T-helper 2 cell treated with Interferon-gamma antibody and Interleukin-4, amounts not matched to agents 100 ng/mL and 5 ng/mL, for 36 hours (primary cell): ENCODE measurements around the gene RBSN. TPM values are rescaled to one million over a fixed set of nuclear protein-coding genes. Genes with fewer than 3 reads are reported as not detected.

Experiments used
- intact Hi-C: fragments of 100-400 bp; cut with micrococcal nuclease; formaldehyde crosslinking; loops from one replicate; pipeline ENCODE4 v1.15.1; 2023
- total RNA-seq: library from RNA; stranded (reverse); gene quantifications from 2 replicates; pipeline ENCODE4 v1.2.3, GENCODE V29; 2022

RBSN gene
- total RNA-seq, 1 donor from 2014 or later, result 19.1 TPM

DNA sequence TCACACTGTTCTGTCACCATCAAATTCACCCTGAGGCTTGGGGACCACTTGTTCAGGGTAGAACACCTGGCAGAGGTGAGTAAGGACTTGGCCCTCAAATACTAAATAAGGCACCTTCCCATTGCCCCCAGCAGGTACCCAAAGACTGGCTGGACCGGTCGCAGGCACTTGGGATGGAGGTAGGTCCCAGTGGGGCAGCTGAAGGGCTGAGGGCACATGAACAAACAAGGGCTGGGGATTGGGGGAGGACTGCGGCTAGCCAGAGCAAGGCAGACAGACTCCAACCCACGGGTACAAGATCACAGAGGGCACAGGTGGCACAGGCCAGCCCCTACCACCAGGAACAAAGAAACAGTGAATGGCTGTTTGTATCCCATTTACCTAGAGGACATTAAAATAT, 35.7 kb downstream of the RBSN start:
- intact Hi-C loops, result no loop called here

DNA sequence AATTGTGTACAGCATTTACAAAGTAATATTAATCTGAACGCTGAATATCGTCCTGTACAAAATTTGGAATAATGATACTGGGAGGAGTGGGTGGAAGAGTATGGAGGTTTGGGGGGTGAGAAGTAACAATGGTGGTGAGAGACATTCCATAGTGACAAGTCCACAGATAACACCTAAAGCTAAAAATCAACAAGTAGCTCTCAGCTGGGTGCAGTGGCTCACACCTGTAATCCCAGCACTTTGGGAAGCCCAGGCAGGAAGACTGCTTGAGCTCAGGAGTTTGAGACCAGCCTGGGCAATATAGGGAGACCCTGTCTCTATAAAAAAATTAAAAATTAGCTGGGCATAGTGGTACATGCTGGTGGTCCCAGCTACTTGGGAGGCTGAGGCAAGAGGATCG, 38.9 kb downstream of the RBSN start:
- intact Hi-C loops, result no loop called here

DNA sequence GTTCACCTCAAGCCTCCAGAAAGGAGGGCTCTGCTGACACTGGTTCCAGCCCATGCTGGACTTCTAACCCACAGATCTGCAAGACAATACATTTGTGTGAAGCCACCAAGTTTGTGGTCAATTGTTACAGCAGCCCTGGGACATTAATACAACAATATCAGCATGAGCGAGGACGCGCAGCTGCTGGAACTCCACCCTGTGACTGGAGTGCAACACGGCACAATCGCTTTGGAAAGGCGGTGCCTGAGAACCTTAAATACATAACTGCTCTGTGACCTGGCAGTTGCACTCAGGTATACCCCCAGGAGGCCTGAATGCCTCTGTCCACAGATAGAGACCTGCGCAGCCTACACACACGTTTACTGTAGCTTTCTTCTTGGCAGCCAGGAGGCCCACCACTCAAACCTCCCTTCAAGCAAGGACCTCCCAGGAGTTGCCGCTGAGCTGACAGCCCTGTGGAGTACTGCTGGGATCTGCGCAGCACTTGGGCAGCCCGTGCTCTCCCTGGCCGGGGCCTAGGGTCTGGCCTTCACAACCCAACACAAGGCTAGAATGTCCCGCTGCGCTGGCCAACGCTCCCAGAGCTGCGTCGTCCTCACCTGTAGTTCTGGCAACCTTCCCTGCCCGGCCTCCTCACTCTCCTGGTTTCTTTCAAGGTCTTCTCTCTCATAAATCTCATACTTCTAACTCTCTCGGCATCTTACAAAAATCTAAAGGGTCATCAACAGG, 42.1 kb downstream of the RBSN start:
- intact Hi-C loops, result no loop called here

DNA sequence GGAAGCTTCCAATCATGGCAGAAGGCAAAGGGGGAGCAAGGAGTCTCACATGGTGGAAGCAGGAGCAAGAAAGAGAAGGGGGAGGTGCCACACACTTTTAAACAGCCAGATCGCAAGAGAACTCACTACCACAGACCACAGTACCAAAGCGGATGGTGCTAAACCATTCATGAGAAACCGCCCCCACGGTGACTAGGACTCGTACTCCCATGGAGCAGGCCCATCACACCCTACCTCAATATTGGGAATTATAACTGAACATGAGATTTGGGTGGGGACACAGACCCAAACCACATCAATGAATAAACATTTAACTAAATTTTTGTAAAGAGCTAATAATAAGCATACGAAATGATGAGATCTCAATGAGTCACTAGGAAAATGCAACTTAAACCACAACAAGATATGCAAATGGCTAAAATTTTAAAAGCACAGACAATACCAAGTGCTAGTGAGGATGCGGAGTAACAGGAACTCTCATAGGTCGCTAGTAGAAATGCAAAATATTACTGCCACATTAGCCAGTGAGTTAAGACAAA, 43.9 kb downstream of the RBSN start:
- intact Hi-C loops, result loop anchor here (1.0 kb wide), 1 partner anchor 10 kb away; the partner anchor contains the start of gene MRPS25

GRCh38 chr3:15053541-15053940, 45.4 kb downstream of the RBSN start:
- intact Hi-C loops, result no loop called here

DNA sequence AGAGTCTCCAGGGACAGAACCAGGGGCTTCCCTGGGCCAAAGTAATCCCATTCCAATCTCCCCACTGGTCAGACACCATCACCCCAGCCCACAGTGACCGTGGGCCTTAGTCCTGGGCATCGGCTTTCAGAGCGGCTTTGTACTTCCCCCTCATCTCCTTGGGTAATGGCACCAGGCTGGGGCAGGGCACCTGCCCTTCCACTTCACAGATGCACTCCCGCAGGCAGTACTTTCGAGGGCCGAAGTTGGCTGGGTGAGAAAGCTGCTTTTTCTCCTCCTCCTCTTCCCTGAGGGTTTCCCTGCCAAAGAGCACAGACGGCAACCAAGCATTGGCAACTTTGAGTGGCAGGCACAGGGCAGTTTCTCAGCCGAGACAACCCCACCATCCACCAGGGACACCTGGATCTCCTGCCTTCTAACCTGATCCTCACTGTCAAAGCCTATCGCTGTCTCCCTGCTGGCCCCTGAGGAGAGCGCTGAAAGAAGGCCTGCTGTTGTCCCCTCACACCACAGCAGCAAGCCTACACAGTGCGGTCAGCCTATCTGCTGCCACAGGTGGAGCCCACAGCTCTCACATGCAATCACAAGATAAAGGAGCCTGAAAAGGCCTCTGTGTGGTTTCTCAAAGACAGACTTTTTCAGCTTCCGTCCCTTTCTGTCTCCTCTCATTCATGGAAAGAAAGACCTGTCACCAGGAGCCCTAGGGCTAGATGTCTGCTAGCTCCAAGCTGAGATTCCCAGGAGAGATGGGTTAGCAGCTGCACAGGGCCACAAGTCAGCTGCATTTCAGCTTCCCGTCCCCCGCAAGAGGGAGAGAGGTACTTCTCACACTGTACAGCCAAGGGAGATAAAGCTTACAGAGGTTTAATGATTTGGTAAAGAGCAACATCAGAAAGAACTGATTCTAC, 46.4 kb downstream of the RBSN start:
- intact Hi-C loops, result no loop called here

DNA sequence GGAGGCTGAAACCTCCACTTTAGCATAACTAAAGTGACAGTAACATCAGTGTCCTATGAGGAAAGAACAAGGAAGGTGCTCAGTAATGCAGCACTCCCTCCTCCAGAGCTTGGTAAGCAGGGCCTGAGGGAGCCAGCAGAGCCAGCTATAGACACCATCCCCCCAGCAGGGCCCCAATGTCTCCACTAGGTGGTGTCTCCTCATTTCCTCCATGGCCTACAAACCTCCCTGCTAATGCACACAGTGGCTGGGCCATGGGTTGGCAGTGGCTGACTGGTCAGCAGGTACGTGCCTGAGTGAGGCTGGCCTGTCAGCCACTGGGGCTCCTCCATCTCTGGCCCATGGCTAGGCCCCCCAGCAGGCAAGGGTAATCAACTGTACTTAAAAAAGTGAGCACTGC, 47.4 kb downstream of the RBSN start:
- intact Hi-C loops, result loop anchor here (2.0 kb wide), 1 partner anchor 13 kb away; the partner anchor contains the start of gene MRPS25

DNA sequence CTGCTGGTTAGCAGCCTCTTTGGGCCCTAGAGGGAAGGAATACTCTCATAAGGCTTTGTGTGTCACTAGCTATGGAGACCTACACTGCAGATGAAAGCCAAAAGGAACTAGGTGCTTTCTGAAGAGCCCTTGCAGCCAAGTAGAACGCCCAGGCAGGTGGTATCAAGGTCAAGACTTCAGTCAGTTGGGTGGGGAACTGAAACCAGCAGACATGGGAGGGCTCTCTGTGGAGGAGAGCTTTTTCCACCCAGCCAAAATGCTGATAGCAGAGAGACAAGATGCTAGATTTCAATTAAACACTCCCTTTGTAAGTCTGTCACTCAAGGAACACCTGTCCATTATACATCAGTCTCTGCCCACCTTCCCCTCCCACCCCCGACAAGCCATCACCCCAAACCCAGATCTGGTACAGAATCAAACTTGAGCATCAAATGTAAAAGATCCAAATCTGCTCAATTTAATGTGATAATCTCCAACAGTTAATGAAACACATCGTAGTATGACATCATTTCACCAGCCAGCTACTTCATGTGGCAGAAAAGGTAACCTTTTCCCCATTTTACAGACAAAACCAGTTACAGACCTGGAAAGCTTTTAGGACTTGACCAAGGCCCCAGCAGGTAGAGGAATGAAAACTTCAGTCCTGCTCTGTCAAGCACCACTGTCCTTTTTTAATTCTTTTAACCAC, 48.4 kb downstream of the RBSN start:
- intact Hi-C loops, result loop anchor here (2.0 kb wide), 1 partner anchor 14 kb away; the partner anchor contains the start of gene MRPS25

GRCh38 chr3:15049584-15049983, 49.4 kb downstream of the RBSN start:
- intact Hi-C loops, result loop anchor here (10.0 kb wide), 1 partner anchor 125 kb away; no protein-coding TSS in a partner anchor

- intact Hi-C loops, result loop anchor here (10.0 kb wide), 1 partner anchor 121 kb away; no protein-coding TSS in a partner anchor
These were observed 53.3 kb downstream of the RBSN start for GRCh38 chr3:15045667-15046066.

- intact Hi-C loops, result loop anchor here (10.0 kb wide), 1 partner anchor 120 kb away; no protein-coding TSS in a partner anchor
These were observed 54.6 kb downstream of the RBSN start for GRCh38 chr3:15044326-15044725.

DNA sequence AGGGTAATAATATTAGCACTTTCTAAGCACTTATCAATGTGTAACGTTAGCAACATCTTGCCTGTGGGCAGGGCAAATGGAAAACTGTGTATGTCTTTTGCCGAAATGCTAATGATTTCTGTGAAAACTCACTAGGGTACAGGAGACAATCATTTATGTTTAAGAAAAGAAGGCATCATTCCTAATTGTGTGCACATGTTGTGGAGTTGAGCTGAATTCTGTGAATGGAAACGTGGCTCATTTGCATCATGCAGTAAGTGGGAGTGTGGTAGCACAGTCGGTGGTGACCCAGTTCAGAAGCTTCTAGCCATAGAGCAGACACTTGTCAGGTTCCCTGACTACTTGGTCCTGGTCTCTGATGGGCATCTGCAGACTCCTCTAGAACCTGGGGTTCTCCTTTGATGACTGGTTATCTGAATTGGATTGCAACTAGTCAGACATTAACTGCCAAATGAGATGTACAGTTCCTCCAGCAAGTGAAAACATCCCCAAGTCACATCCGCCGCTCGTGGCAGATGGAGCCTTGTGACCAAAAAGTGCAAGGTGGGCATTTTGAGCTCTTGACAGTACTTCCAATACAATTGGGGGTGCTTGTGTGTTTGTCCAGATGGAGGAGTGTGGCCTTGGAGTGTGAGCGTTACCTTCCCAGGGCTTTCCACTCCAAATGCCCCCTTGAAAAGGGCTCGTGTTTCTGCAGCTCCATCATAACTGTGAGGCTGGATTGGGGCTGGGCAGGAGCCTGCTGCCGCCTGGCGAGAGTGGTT, 55.4 kb downstream of the RBSN start:
- intact Hi-C loops, result loop anchor here (10.0 kb wide), 1 partner anchor 119 kb away; no protein-coding TSS in a partner anchor

DNA sequence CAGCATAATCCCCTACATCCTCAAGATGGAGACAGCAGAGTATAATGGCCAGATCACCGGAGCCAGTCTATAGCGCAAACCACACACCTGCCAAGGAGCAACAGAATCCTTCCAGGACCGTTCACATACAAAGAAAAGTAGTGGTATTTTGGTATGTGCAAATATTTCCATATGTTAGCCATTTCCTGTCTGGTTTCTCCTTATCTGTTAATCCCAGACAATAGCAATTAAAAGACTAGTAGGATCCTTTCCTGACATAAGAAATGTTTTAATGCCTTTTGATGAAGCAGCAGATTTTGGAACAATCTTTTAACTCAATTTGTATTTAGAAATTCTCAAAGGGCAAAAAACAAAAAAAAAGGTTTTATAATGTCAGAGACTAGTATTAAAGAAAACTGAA, 56.0 kb downstream of the RBSN start:
- intact Hi-C loops, result loop anchor here (10.0 kb wide), 1 partner anchor 118 kb away; no protein-coding TSS in a partner anchor

GRCh38 chr3:15041950-15042349, 57.0 kb downstream of the RBSN start:
- intact Hi-C loops, result loop anchor here (10.0 kb wide), 1 partner anchor 117 kb away; no protein-coding TSS in a partner anchor

DNA sequence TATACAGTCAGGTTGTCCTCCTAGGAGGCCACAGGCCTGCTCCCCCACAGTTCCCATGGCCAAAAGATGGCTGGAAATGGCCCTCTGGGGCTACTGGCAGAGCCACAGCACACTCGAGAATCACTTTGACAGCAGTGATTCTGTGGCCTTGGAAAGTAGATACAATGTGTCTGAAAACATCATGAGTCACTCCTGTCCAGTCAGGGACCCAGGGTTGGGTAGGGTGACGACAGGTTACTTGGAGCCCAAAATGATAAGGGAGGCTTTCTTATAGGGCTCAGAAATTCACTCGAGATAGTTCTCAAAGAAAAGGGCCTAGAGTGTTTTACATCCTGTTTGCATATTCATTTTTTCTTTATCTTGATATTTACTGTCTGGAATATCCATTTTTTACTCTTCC, 58.1 kb downstream of the RBSN start:
- intact Hi-C loops, result loop anchor here (10.0 kb wide), 1 partner anchor 116 kb away; no protein-coding TSS in a partner anchor

DNA sequence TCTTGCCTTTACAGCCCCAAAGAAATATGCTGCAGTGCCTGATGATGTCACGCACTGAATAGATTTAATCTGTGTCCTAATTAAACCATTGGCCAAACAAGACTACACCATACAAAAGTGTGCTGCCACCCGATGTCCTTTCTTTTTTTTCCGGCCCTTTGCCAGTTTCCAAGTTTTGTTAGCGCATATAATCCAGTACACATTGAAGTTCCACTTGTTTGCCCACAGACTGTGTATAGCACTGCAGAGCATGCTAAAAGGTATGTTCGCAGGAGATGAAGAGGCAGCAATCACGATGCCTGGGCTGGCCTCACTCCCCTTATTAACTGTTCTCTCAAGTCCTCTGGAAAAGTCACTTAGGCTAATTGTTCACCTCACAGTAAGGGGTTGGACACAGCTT, 60.6 kb downstream of the RBSN start:
- intact Hi-C loops, result no loop called here

DNA sequence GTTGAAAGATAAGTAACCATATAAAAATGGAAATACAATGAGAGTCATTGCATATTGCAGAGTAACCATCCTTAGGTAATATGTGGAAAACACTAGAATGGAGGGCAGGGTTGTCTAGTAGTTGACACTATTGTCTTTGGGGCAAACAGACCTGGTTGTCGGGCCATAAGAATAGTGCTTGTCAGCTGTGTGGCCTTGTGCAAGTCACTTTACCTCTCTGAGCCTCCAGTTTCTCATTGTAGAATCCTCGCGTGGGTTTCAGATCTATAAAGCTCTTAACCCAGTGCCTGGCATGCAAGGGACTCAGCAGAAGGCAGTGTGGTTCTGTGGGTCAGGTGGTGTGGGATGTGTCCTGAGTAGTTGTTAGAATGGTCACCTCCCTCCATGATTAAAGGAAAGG, 65.8 kb downstream of the RBSN start:
- intact Hi-C loops, result no loop called here

DNA sequence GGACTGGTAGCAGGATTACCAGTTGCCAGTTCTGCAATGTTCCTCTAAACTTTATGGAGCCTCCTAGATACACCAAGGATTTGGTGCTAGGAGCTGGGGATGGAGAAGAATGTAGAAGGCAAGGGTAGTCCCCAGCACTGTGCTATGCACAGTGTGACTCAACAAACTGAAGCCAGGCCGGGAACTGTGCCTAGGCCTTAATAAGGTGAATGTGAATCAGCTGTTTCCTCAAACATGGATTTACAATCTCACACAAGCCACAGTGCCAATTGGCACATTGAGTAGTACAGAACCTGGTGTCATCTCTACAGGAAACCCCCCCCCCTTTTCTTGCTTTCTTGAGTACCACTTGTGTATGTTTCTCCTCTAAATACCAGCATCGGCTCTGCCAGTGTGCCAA, 66.3 kb downstream of the RBSN start:
- intact Hi-C loops, result no loop called here

DNA sequence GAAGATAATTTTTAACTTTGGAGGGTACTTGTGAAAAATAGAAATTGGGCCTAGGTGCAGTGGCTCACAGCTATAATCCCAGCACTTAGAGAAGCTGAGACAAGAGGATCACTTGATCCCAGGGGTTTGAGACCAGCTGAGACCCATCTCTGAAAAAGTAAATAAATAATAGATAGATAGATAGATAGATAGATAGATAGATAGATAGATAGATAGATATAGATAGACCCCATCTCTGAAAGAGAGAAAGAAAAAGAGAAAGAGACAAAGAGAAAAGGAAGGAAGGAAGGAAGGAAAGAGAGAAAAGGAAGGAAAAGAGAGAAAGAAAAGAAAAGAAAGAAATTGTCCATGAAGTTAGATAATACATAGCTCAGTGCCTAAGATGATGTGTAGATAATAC, 69.3 kb downstream of the RBSN start:
- intact Hi-C loops, result no loop called here

GRCh38 chr3:15023719-15024118, 75.2 kb downstream of the RBSN start:
- intact Hi-C loops, result no loop called here
